ENCODE data around the gene BCAS3.

- no peak for TF ChIP-seq CTCF (conservative IDR thresholded peaks at IDR 0.05; ENCODE audit: low read depth, low read length)
- TF ChIP-seq EZH2 (IDR thresholded peaks at IDR 0.05; ENCODE audit: borderline replicate concordance, low read depth, low read length, poor library complexity, severe bottlenecking) = no peak
Observed at GRCh38 chr17:60792250-60792898, 114.7 kb downstream of the BCAS3 start.

Measured in A673 (cell line).